ENCODE data around the gene PCSK7.

Gene PCSK7

GRCh38 chr11:117228091-117228490 is 3.8 kb downstream of the PCSK7 start:
- no peak overlapping the region for H3K27ac Mint-ChIP-seq (ENCODE audit: low read depth)
- H3K9me3 Mint-ChIP-seq = no peaks in the 10 kb centered on the region
- H3K4me3 Mint-ChIP-seq = peak overlapping the region; percentile 99
- no peaks in the 10 kb centered on the region for H3K27me3 Mint-ChIP-seq
- H3K4me1 Mint-ChIP-seq = peaks cover 66% of the 10 kb centered on the region
- ATAC-seq (replicated peaks; ENCODE audit: extremely low read depth, poor library complexity, severe bottlenecking) (no peak), DNase-seq (ENCODE audit: low spot score in 2 of 2) (no peak)
- H3K36me3 Mint-ChIP-seq (ENCODE audit: insufficient read depth) = peaks cover 61% of the 10 kb centered on the region

DNA sequence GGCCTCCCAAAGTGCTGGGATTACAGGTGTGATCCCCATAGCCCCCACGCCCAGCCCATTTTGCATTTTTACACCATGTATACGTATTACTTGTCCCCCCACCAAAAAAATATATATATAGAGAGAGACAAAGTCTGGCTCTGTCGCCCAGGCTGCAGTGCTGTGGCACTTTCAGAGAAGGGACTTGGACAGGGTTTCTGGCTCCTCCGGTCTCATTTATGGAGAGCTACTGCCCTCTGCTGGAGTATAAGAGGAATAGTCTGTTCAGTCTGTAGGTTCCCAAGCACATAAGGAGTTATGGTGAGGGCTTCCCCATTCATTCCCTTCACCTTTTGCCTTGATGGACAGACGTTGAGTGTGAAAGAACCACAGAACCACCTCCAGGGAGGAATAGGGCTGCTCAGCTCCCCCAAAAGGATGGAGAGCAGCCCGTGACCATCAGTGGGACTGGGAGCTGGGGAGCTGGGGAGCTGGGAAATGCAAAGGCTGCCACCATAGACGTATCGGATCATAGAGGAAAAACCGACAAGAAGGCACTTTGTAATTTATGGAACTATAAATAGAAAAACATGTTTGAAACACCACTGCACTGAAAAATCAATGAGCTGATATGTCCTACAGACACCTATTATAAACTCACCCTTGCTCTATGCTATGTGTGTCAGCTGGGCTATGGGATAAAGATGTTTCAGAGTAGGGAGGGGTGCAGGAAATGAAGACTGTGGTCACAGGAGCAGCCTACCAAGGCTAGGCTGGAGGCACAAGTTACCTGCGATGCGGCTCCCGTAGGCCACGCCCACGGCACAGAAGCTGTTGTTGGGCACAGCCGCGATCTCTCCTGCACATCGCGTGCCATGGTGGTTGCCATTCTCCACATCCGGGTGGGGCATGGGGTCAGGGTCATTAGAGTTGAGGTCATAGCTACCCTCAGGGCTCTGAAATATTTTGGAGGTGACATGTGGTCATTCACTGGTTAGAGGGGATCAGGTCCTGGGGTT is 5.2 kb downstream of the PCSK7 start:
- Mint-ChIP-seq H3K9me3 (no peaks in the 10 kb centered on the region), H3K4me1 (peaks cover 61% of the 10 kb centered on the region), H3K27ac (ENCODE audit: low read depth) (peak overlapping the region; percentile 63), H3K27me3 (no peaks in the 10 kb centered on the region), H3K4me3 (no peak overlapping the region), H3K36me3 (ENCODE audit: insufficient read depth) (peaks cover 70% of the 10 kb centered on the region)
- DNase-seq (ENCODE audit: low spot score in 2 of 2) (peak in 1 of 2 donors; percentile 38), ATAC-seq (replicated peaks; ENCODE audit: extremely low read depth, poor library complexity, severe bottlenecking) (no peak)

DNA sequence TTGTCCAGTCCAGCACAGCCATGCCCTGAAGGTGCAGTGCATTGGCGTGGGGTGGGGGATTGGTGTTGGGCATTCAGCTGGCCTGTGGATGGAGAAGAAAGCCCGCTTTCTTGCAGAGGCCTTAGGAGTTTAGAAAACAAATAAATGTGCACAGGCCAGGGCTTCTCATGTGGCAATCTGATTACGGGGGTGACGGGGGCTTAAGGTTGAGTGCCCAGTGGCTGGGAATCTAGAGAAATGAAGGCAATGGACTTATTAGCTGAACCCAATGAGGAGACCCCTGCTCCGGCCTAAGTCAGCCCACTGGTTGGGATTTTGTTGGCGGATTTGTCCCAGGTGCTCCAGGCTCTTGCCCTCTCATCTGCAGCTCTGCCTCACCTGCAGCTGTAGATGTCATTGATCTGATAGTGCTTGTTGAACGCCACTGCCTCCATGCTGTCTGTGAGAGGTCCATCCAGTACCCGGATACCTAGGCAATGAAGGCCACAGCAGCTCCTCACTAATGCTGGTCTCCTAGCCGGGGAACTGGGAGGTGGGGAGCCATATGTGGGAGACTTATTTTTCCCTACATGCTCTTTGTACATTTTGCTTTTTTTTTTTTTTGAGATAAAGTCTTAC is 6.2 kb downstream of the PCSK7 start:
- peaks cover 74% of the 10 kb centered on the region for H3K36me3 Mint-ChIP-seq (ENCODE audit: insufficient read depth)
- H3K9me3 Mint-ChIP-seq = no peaks in the 10 kb centered on the region
- H3K27ac Mint-ChIP-seq (ENCODE audit: low read depth) = no peak overlapping the region
- ATAC-seq (replicated peaks; ENCODE audit: extremely low read depth, poor library complexity, severe bottlenecking) = no peak
- no peak overlapping the region for H3K4me3 Mint-ChIP-seq
- no peaks in the 10 kb centered on the region for H3K27me3 Mint-ChIP-seq
- DNase-seq (ENCODE audit: low spot score in 2 of 2) = no peak
- H3K4me1 Mint-ChIP-seq = peaks cover 52% of the 10 kb centered on the region

- Mint-ChIP-seq H3K27ac (ENCODE audit: low read depth) (no peak overlapping the region), H3K4me3 (no peak overlapping the region), H3K36me3 (ENCODE audit: insufficient read depth) (peaks cover 66% of the 10 kb centered on the region), H3K9me3 (no peaks in the 10 kb centered on the region), H3K4me1 (peaks cover 48% of the 10 kb centered on the region), H3K27me3 (no peaks in the 10 kb centered on the region)
- DNase-seq (ENCODE audit: low spot score in 2 of 2) (no peak), ATAC-seq (replicated peaks; ENCODE audit: extremely low read depth, poor library complexity, severe bottlenecking) (no peak)
These were observed 7.9 kb downstream of the PCSK7 start for GRCh38 chr11:117223741-117224689.

GRCh38 chr11:117222991-117223740 is 8.7 kb downstream of the PCSK7 start:
- H3K27me3 Mint-ChIP-seq = no peaks in the 10 kb centered on the region
- ATAC-seq (replicated peaks; ENCODE audit: extremely low read depth, poor library complexity, severe bottlenecking) = no peak
- H3K9me3 Mint-ChIP-seq = no peaks in the 10 kb centered on the region
- peaks cover 42% of the 10 kb centered on the region for H3K4me1 Mint-ChIP-seq
- H3K27ac Mint-ChIP-seq (ENCODE audit: low read depth) = no peak overlapping the region
- H3K4me3 Mint-ChIP-seq = no peak overlapping the region
- no peak for DNase-seq (ENCODE audit: low spot score in 2 of 2)
- H3K36me3 Mint-ChIP-seq (ENCODE audit: insufficient read depth) = peaks cover 64% of the 10 kb centered on the region

DNA sequence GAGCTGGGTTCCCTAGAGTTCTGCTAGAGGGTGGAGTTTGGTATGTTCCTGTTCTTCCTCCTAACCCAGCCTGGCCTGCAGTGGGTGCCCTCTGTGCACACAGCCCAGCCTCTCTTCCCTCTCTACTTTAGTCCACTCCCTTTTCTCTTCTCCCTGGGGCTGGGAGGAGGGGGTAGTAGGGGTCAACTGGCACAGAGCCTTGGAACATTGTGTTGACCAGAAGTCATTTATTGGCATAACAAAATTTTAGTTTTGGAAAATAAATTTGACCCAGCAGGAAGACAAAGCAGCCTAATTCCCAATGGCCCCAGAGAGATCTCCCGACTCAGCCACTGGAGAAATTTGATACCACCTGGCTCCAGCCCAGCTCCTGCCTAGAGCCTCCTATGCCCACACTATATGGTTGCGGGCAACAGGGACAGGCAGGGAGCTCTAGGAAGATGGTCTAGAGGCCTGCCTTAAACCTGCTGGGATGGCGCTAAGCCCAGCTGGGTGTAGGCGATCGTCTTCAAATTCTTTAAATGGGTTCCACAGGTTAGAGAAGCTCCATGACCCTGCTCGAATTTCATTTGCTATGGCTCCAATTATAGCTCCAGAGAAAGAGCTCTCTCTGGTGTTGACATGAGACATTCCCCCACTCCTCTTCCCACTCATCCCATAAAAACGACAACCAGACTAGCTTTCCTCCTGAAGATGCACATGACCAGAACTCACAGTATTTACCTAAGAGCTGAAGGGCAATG is 9.9 kb downstream of the PCSK7 start:
- H3K27ac Mint-ChIP-seq (ENCODE audit: low read depth) = no peak overlapping the region
- H3K36me3 Mint-ChIP-seq (ENCODE audit: insufficient read depth) = peaks cover 64% of the 10 kb centered on the region
- no peak for DNase-seq (ENCODE audit: low spot score in 2 of 2)
- no peak overlapping the region for H3K4me3 Mint-ChIP-seq
- no peaks in the 10 kb centered on the region for H3K27me3 Mint-ChIP-seq
- H3K4me1 Mint-ChIP-seq = peaks cover 46% of the 10 kb centered on the region
- no peak for ATAC-seq (replicated peaks; ENCODE audit: extremely low read depth, poor library complexity, severe bottlenecking)
- H3K9me3 Mint-ChIP-seq = no peaks in the 10 kb centered on the region

GRCh38 chr11:117220999-117221774 is 10.7 kb downstream of the PCSK7 start:
- H3K36me3 Mint-ChIP-seq (ENCODE audit: insufficient read depth) = peaks cover 64% of the 10 kb centered on the region
- H3K27ac Mint-ChIP-seq (ENCODE audit: low read depth) = no peak overlapping the region
- no peaks in the 10 kb centered on the region for H3K27me3 Mint-ChIP-seq
- no peak overlapping the region for H3K4me3 Mint-ChIP-seq
- no peaks in the 10 kb centered on the region for H3K9me3 Mint-ChIP-seq
- ATAC-seq (replicated peaks; ENCODE audit: extremely low read depth, poor library complexity, severe bottlenecking) (no peak), DNase-seq (ENCODE audit: low spot score in 2 of 2) (no peak)
- H3K4me1 Mint-ChIP-seq = peaks cover 39% of the 10 kb centered on the region

DNA sequence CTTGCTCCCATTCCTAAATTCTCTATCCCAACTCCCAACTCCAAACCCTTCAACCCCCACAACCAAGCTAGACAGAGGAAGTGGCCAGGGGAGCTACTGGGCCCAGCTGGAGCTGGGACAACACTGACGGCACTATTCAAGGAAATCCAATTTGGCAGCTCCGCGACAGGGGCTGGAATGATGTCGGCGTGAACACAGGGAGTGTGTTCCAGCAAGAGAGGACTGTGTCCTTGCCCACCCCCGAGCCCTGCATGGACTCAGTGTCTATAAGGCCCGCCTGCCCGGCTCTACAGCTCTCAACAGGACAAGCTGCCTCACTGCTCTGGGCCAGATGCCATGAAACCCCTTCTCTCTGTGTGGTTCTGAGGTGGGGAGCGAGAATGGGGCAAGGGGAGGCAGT is 11.3 kb downstream of the PCSK7 start:
- H3K27me3 Mint-ChIP-seq = no peaks in the 10 kb centered on the region
- H3K36me3 Mint-ChIP-seq (ENCODE audit: insufficient read depth) = peaks cover 67% of the 10 kb centered on the region
- ATAC-seq (replicated peaks; ENCODE audit: extremely low read depth, poor library complexity, severe bottlenecking) = no peak
- H3K4me1 Mint-ChIP-seq = peaks cover 38% of the 10 kb centered on the region
- no peak for DNase-seq (ENCODE audit: low spot score in 2 of 2)
- H3K4me3 Mint-ChIP-seq = no peak overlapping the region
- no peak overlapping the region for H3K27ac Mint-ChIP-seq (ENCODE audit: low read depth)
- no peaks in the 10 kb centered on the region for H3K9me3 Mint-ChIP-seq

- Mint-ChIP-seq H3K9me3 (no peaks in the 10 kb centered on the region), H3K27me3 (no peaks in the 10 kb centered on the region), H3K36me3 (ENCODE audit: insufficient read depth) (peaks cover 67% of the 10 kb centered on the region), H3K4me1 (peaks cover 33% of the 10 kb centered on the region), H3K4me3 (no peak overlapping the region), H3K27ac (ENCODE audit: low read depth) (no peak overlapping the region)
- DNase-seq (ENCODE audit: low spot score in 2 of 2) (no peak), ATAC-seq (replicated peaks; ENCODE audit: extremely low read depth, poor library complexity, severe bottlenecking) (no peak)
These were observed 11.9 kb downstream of the PCSK7 start for GRCh38 chr11:117219995-117220394.

DNA sequence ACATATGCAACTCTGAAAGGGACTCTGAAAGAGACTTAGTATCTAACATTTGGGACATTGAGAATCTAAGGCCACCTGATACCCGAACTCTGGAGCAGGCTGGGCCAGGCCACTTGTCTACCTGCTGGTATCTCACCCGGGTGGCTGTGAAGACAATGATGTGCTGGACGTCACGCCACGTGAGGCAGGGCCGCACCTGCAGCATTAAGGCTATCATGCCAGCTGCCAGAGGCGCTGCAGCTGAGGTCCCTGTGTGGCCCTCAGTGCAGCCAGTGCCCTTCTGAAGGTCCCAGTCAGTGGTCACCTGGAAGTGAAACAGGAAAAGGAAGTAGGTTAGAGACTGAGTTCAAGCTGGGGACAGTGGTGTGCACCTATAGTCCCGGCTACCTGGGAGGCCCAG is 12.4 kb downstream of the PCSK7 start:
- no peak for ATAC-seq (replicated peaks; ENCODE audit: extremely low read depth, poor library complexity, severe bottlenecking)
- Mint-ChIP-seq H3K36me3 (ENCODE audit: insufficient read depth) (peaks cover 71% of the 10 kb centered on the region), H3K27ac (ENCODE audit: low read depth) (peak overlapping the region; percentile 48), H3K4me3 (no peak overlapping the region), H3K9me3 (no peaks in the 10 kb centered on the region), H3K27me3 (no peaks in the 10 kb centered on the region), H3K4me1 (peaks cover 37% of the 10 kb centered on the region)
- no peak for DNase-seq (ENCODE audit: low spot score in 2 of 2)

DNA sequence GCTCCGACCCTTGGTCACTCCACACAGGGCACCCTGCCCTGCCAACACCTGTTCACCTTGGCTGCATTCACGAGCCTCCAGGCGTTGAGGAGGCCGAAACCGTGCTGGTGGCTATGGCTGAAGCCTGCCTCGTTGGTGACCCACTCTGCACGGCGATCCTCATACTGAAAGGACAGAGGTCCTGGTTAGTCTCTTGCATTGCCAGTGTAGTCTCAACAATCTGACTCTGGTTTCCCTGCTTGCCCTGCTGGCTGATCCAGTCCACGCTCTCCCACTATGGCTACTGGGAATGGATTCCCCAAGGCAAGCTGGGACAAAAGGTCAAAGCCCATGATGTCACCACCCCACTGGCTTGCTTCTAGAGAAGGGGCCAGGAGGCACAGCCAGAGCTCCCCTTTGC is 12.9 kb downstream of the PCSK7 start:
- peaks cover 37% of the 10 kb centered on the region for H3K4me1 Mint-ChIP-seq
- peaks cover 72% of the 10 kb centered on the region for H3K36me3 Mint-ChIP-seq (ENCODE audit: insufficient read depth)

More for the DNA sequence above, 12.9 kb downstream of the PCSK7 start:
- Mint-ChIP-seq H3K4me3 (no peak overlapping the region), H3K9me3 (no peaks in the 10 kb centered on the region), H3K27me3 (no peaks in the 10 kb centered on the region), H3K27ac (ENCODE audit: low read depth) (peak overlapping the region; percentile 48)
- no peak for ATAC-seq (replicated peaks; ENCODE audit: extremely low read depth, poor library complexity, severe bottlenecking)
- DNase-seq (ENCODE audit: low spot score in 2 of 2) = no peak

Data from central memory CD8-positive, alpha-beta T cell (primary cell).